ENCODE data around the gene ZNRF1. TPM values are rescaled to one million over a fixed set of nuclear protein-coding genes. Genes with fewer than 3 reads are reported as not detected.

Gene ZNRF1
- polyA plus RNA-seq, 2 of the 4 experiments (the other 2 are of a cell fraction), result 18.6 to 22.6 TPM

DNA sequence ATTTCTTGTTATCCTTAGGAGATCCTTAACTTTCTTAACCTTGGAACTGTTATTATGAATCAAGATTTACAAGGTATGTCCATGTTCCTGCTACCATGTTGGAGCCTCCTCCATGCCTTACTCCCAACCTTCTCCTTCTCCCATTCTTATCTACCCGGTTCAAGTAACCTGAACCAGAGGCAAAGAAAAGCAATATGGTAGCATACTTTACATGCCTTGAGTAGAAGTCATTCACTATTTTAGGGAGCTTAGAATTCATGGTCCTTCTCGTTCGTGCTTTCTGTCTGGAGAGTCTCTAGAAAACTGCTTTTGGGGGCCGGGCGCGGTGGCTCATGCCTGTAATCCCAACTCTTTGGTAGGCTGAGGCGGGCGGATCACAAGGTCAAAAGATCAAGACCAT lies 80.1 kb downstream of the ZNRF1 start:
- Histone ChIP-seq H3K4me2 (no peak overlapping the region), H3K27ac (no peak overlapping the region), H3K4me3 (no peak overlapping the region), H3K4me1 (no peaks in the 10 kb centered on the region), H3K9me3 (no peaks in the 10 kb centered on the region)
- ChIA-PET POLR2A (no interaction called here), CTCF (interaction anchor here (0.9 to 1.2 kb wide), 3 partner anchors 17 to 32 kb away, joined by 3 read pairs; no protein-coding TSS in a partner anchor)
- FAIRE-seq (no peak), DNase-seq (ENCODE audit: low read depth in 1 of 2, low spot score in 1 of 2) (no peak), ATAC-seq (no peak)
- 86% methylated on average over 8 of the region's 8 CpGs for WGBS (ENCODE audit: missing lambda C conversion rate)
- TF ChIP-seq MAZ (IDR thresholded peaks at IDR 0.05; ENCODE audit: borderline replicate concordance, low read depth, low read length) (no peak), HEYL (CRISPR knock-in tag; IDR thresholded peaks at IDR 0.05) (no peak), MAFK (IDR thresholded peaks at IDR 0.05; ENCODE audit: partially characterized antibody) (no peak), PHF8 (IDR thresholded peaks at IDR 0.05; ENCODE audit: borderline replicate concordance, low read depth) (no peak), MAX (IDR thresholded peaks at IDR 0.05) (no peak), EHMT2 (IDR thresholded peaks at IDR 0.05; ENCODE audit: low read depth) (no peak), TP53 (CRISPR knock-in tag; IDR thresholded peaks at IDR 0.05) (no peak), REST (IDR thresholded peaks at IDR 0.05) (no peak), GATA3 (IDR thresholded peaks at IDR 0.05; ENCODE audit: borderline replicate concordance) (no peak), JUNB (IDR thresholded peaks at IDR 0.05) (no peak)

- H3K27ac ChIP-seq, result no peak overlapping the region
- 96% methylated on average over 7 of the region's 7 CpGs for WGBS (ENCODE audit: missing lambda C conversion rate)
Observed at GRCh38 chr16:75079346-75079926, 80.6 kb downstream of the ZNRF1 start.

More at GRCh38 chr16:75079346-75079926, 80.6 kb downstream of the ZNRF1 start:
- ATAC-seq (no peak), FAIRE-seq (no peak), DNase-seq (ENCODE audit: low read depth in 1 of 2, low spot score in 1 of 2) (no peak)
- POLR2A ChIA-PET, result no interaction called here
- TF ChIP-seq POLR2AphosphoS2 (conservative IDR thresholded peaks at IDR 0.05; ENCODE audit: low read length), result no peak
- no peak for TF ChIP-seq ZC3H11A (IDR thresholded peaks at IDR 0.05)
- no peak for TF ChIP-seq ZSCAN20 (CRISPR knock-in tag; IDR thresholded peaks at IDR 0.05)
- no peak for TF ChIP-seq RAD21 (conservative IDR thresholded peaks at IDR 0.05 in 1 of 2, IDR thresholded peaks at IDR 0.05 in 1 of 2)
- TF ChIP-seq REST (IDR thresholded peaks at IDR 0.05), result no peak
- no peak for TF ChIP-seq MAX (IDR thresholded peaks at IDR 0.05)
- no peak for TF ChIP-seq KDM5A (IDR thresholded peaks at IDR 0.05)
- no peak for TF ChIP-seq RCOR1 (IDR thresholded peaks at IDR 0.05; ENCODE audit: low read depth, low read length)
- TF ChIP-seq SREBF2 (IDR thresholded peaks at IDR 0.05), result no peak
- no peak for TF ChIP-seq USF2 (IDR thresholded peaks at IDR 0.05)
- TF ChIP-seq BHLHE40 (IDR thresholded peaks at IDR 0.05; ENCODE audit: low read depth, low read length), result no peak
- Histone ChIP-seq H3K4me3 (no peak overlapping the region), H3K4me2 (no peak overlapping the region), H3K9me3 (no peaks in the 10 kb centered on the region), H3K4me1 (no peaks in the 10 kb centered on the region)
- CTCF ChIA-PET, result interaction anchor here (0.9 to 1.8 kb wide), 2 partner anchors 28 to 32 kb away, joined by 3 to 4 read pairs; no protein-coding TSS in a partner anchor

All from A549 (cell line).